Upper lobe of left lung (tissue), 4 donors: ENCODE data around the gene ALDH1A3.

Experiments
- EP300 ChIP-seq, 4 donors: sonication (generic); formaldehyde crosslinking; IDR thresholded peaks; one replicate each; pipeline ENCODE4 v1.5.1; 2017; ENCODE audit warnings: antibody characterized with exemption in 4 of 4, control low read depth in 2 of 4
- POLR2AphosphoS5 ChIP-seq, 2 donors: sonication (generic); formaldehyde crosslinking; IDR thresholded peaks; one replicate each; pipeline ENCODE4 v1.5.1; 2017; ENCODE audit warnings: antibody characterized with exemption in 2 of 2
- TF ChIP-seq, protein P1 (sequence below), 6 experiments: fragments of 450-650 bp in 4 of 6; fragments of 200-600 bp in 2 of 6; sonication (generic) in 2 of 6; IDR thresholded peaks; one replicate each; pipeline ENCODE4 v1.5.1; 2016 to 2019; ENCODE audit warnings: antibody characterized with exemption in 6 of 6

DNA sequence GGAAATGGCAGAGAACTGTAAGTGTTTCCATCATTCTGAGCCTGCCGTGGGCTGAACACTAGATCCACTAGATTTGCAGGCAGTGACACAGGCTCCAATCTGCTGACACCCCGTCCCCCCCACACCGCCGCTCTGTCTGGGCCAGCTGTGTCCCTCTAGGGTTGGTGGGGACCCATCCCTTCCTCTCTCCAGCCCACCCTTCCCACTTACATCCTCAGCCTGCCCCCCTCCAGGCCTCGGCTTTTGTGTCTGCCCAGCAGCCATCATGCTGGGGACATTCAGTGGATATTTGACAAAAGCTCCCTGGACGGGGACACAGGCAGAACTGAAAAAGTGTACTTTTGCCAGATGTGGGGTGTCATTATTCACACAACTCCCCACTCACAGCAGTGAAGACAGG is 28.8 kb downstream of the ALDH1A3 start:
- TF ChIP-seq, protein P1, sequence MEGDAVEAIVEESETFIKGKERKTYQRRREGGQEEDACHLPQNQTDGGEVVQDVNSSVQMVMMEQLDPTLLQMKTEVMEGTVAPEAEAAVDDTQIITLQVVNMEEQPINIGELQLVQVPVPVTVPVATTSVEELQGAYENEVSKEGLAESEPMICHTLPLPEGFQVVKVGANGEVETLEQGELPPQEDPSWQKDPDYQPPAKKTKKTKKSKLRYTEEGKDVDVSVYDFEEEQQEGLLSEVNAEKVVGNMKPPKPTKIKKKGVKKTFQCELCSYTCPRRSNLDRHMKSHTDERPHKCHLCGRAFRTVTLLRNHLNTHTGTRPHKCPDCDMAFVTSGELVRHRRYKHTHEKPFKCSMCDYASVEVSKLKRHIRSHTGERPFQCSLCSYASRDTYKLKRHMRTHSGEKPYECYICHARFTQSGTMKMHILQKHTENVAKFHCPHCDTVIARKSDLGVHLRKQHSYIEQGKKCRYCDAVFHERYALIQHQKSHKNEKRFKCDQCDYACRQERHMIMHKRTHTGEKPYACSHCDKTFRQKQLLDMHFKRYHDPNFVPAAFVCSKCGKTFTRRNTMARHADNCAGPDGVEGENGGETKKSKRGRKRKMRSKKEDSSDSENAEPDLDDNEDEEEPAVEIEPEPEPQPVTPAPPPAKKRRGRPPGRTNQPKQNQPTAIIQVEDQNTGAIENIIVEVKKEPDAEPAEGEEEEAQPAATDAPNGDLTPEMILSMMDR (IDR thresholded peaks at IDR 0.05): no peak
- TF ChIP-seq POLR2AphosphoS5 (IDR thresholded peaks at IDR 0.05) (no peak), EP300 (IDR thresholded peaks at IDR 0.05) (no peak)
